ENCODE results near the gene TMEM179B.

The TMEM179B gene

GRCh38 chr11:62835336-62835735 is 48.1 kb downstream of the TMEM179B start:
- DNase-seq: no peak

GRCh38 chr11:62839050-62839945 is 52.1 kb downstream of the TMEM179B start, which contains the start of gene WDR74:
Gene WDR74, minus strand, starts transcription at chr11:62839590. Its CDS starts 20 bp downstream, at chr11:62839570.
- DNase-seq: peak; percentile 93
